H1 (cell line): ENCODE results near the gene ADAT3. TPM values are rescaled to one million over a fixed set of nuclear protein-coding genes. Genes with fewer than 3 reads are reported as not detected.

Experiments used
- CTCF ChIA-PET: fragments of 300-600 bp; sonication (Branson Sonifier 250); formaldehyde crosslinking; loops from one replicate; lab custom pipeline; 2021; ENCODE audit not compliant: partially characterized antibody; lab: Charles Lee
- POLR2A ChIA-PET: fragments of 300-600 bp; sonication (Branson Sonifier 250); formaldehyde crosslinking; loops from one replicate; lab custom pipeline; 2021; ENCODE audit warnings: inconsistent platforms; ENCODE audit not compliant: partially characterized antibody; lab: Charles Lee
- DNase-seq, 2 experiments: peaks; one replicate each; pipeline versions ENCODE4 v3.0.0 to v3.0.0-alpha.2; 2010 to 2022; ENCODE audit warnings: low spot score in 2 of 2, low read depth in 1 of 2, mixed read lengths in 1 of 2
- FAIRE-seq: peaks from 2 replicates; lab custom pipeline; 2011; peaks lifted over from hg19 to GRCh38; lab: Jason Lieb, UNC
- H2AFZ ChIP-seq: 2 replicates; pipeline ENCODE4 v1.8.1; 2012; ENCODE audit warnings: low read length, inconsistent platforms
- H2AK5ac ChIP-seq: 2 replicates; pipeline ENCODE4 v1.6.1; 2013; ENCODE audit warnings: low read depth, low read length
- H2BK120ac ChIP-seq: replicated peaks from 2 replicates; pipeline ENCODE3; 2013; ENCODE audit warnings: low read depth, low read length, inconsistent platforms
- H2BK12ac ChIP-seq: 2 replicates; pipeline ENCODE4 v1.6.1; 2013; ENCODE audit warnings: low read depth, low read length
- H2BK15ac ChIP-seq: 2 replicates; pipeline ENCODE4 v1.6.1; 2013; ENCODE audit warnings: low read length
- H2BK20ac ChIP-seq: 2 replicates; pipeline ENCODE4 v1.6.1; 2013; ENCODE audit warnings: low read length
- H2BK5ac ChIP-seq: 2 replicates; pipeline ENCODE4 v1.6.1; 2013; ENCODE audit warnings: low read depth, low read length
- H3K14ac ChIP-seq: 2 replicates; pipeline ENCODE4 v1.6.1; 2013; ENCODE audit warnings: inconsistent platforms; ENCODE audit not compliant: insufficient read length
- H3K18ac ChIP-seq: 2 replicates; pipeline ENCODE4 v1.6.1; 2013; ENCODE audit warnings: low read length; ENCODE audit errors: extremely low read depth
- H3K23ac ChIP-seq: 2 replicates; pipeline ENCODE4 v1.6.1; 2013; ENCODE audit warnings: inconsistent platforms; ENCODE audit not compliant: insufficient read length
- H3K23me2 ChIP-seq: 2 replicates; pipeline ENCODE4 v1.6.1; 2013; ENCODE audit warnings: low read depth, low read length
- H3K27ac ChIP-seq: 2 replicates; pipeline ENCODE4 v1.6.1; 2011; ENCODE audit warnings: low read depth, low read length, inconsistent platforms
- H3K27me3 ChIP-seq, 4 experiments: replicated peaks in 1 of 4; 1 replicate in 1 of 4; 2 replicates in 3 of 4; pipeline versions ENCODE4 v1.6.1 to v1.8.1; 2011 to 2013; ENCODE audit warnings: low read length in 3 of 4, mild to moderate bottlenecking in 3 of 4, inconsistent platforms in 2 of 4, mixed read lengths in 2 of 4, moderate library complexity in 1 of 4; ENCODE audit not compliant: control insufficient read depth in 3 of 4, insufficient read depth in 3 of 4; ENCODE audit errors: extremely low read depth in 1 of 4
- H3K36me3 ChIP-seq, 4 experiments: 2 replicates each; pipeline versions ENCODE4 v1.6.1 to v1.8.1; 2011 to 2013; ENCODE audit warnings: mild to moderate bottlenecking in 4 of 4, low read length in 3 of 4, moderate library complexity in 2 of 4, control low read depth in 1 of 4, inconsistent platforms in 1 of 4; ENCODE audit not compliant: insufficient read depth in 4 of 4, control insufficient read depth in 2 of 4
- H3K4ac ChIP-seq: replicated peaks from 2 replicates; pipeline ENCODE3; 2013; ENCODE audit warnings: low read length, low read depth, mixed read lengths, inconsistent platforms; ENCODE audit not compliant: insufficient read length
- H3K4me1 ChIP-seq, 4 experiments: replicated peaks in 1 of 4; 1 replicate in 1 of 4; 2 replicates in 3 of 4; pipeline versions ENCODE4 v1.6.1 to v1.8.1; 2011 to 2013; ENCODE audit warnings: low read length in 3 of 4, inconsistent platforms in 2 of 4, mixed read lengths in 1 of 4; ENCODE audit not compliant: insufficient read depth in 4 of 4, control insufficient read depth in 3 of 4
- H3K4me2 ChIP-seq, 2 experiments: 2 replicates each; pipeline versions ENCODE4 v1.6.1 to v1.8.1; 2011 to 2013; ENCODE audit warnings: low read depth in 2 of 2, low read length in 2 of 2, control low read depth in 1 of 2, inconsistent platforms in 1 of 2, mild to moderate bottlenecking in 1 of 2; ENCODE audit not compliant: insufficient read depth in 1 of 2
- H3K4me3 ChIP-seq, 4 experiments: fragments of 200-600, 300-600 bp in 1 of 4; sonication (generic), shearing (Covaris generic), sonication (Bioruptor Twin) in 1 of 4; 2 replicates each; pipeline versions ENCODE4 v1.5.1 to v1.8.1; 2011 to 2016; ENCODE audit warnings: low read length in 4 of 4, low read depth in 3 of 4, control low read depth in 2 of 4, inconsistent platforms in 2 of 4, mild to moderate bottlenecking in 2 of 4, mixed read lengths in 1 of 4, moderate library complexity in 1 of 4; ENCODE audit not compliant: insufficient read depth in 2 of 4; ENCODE audit errors: extremely low read depth in 1 of 4
- H3K56ac ChIP-seq: replicated peaks from 2 replicates; pipeline ENCODE3; 2013; ENCODE audit warnings: low read depth, mild to moderate bottlenecking, mixed read lengths, low read length, inconsistent platforms; ENCODE audit not compliant: insufficient read length
- H3K79me1 ChIP-seq: 2 replicates; pipeline ENCODE4 v1.6.1; 2013; ENCODE audit warnings: low read depth, low read length, control low read depth
- H3K79me2 ChIP-seq, 2 experiments: 2 replicates each; pipeline versions ENCODE4 v1.6.1 to v1.8.1; 2012 to 2013; ENCODE audit warnings: low read length in 2 of 2, mild to moderate bottlenecking in 2 of 2, inconsistent platforms in 1 of 2; ENCODE audit not compliant: insufficient read depth in 2 of 2, control insufficient read depth in 1 of 2
- H3K9ac ChIP-seq, 4 experiments: replicated peaks in 1 of 4; 1 replicate in 1 of 4; 2 replicates in 3 of 4; pipeline versions ENCODE4 v1.6.1 to v1.8.1; 2011 to 2013; ENCODE audit warnings: low read depth in 3 of 4, low read length in 3 of 4, control low read depth in 2 of 4, mild to moderate bottlenecking in 2 of 4, moderate library complexity in 2 of 4, inconsistent platforms in 1 of 4; ENCODE audit errors: extremely low read depth in 1 of 4
- H3K9me3 ChIP-seq, 2 experiments: 2 replicates each; pipeline versions ENCODE4 v1.6.1 to v1.8.1; 2012 to 2013; ENCODE audit warnings: mild to moderate bottlenecking in 2 of 2, moderate library complexity in 2 of 2, control low read depth in 1 of 2, inconsistent platforms in 1 of 2, low read depth in 1 of 2, low read length in 1 of 2, mixed read lengths in 1 of 2; ENCODE audit not compliant: insufficient read depth in 2 of 2
- H4K20me1 ChIP-seq, 2 experiments: replicated peaks in 1 of 2; 2 replicates each; pipeline versions ENCODE3 to v1.8.1; 2011 to 2013; ENCODE audit warnings: inconsistent platforms in 2 of 2, low read length in 2 of 2, mild to moderate bottlenecking in 1 of 2; ENCODE audit not compliant: insufficient read depth in 2 of 2, control insufficient read depth in 1 of 2
- H4K5ac ChIP-seq: 2 replicates; pipeline ENCODE4 v1.6.1; 2013; ENCODE audit warnings: low read length, low read depth, mixed read lengths, inconsistent platforms; ENCODE audit not compliant: insufficient read length
- H4K8ac ChIP-seq: 2 replicates; pipeline ENCODE4 v1.8.0; 2013; ENCODE audit warnings: mild to moderate bottlenecking, moderate library complexity, low read length, inconsistent platforms; ENCODE audit not compliant: insufficient read depth; ENCODE audit errors: extremely low read depth
- H4K91ac ChIP-seq: replicated peaks from 2 replicates; pipeline ENCODE3; 2013; ENCODE audit warnings: low read length, mixed read lengths, inconsistent platforms; ENCODE audit not compliant: insufficient read length
- CTBP2 ChIP-seq: IDR thresholded peaks from 2 replicates; pipeline ENCODE4 v1.7.0; 2011; ENCODE audit warnings: borderline replicate concordance, mild to moderate bottlenecking, moderate library complexity, mixed read lengths, low read length; ENCODE audit not compliant: insufficient read depth, insufficient read length
- POLR2AphosphoS5 ChIP-seq: IDR thresholded peaks from 2 replicates; pipeline ENCODE4 v1.6.1; 2011; ENCODE audit warnings: low read depth, low read length
- RFX5 ChIP-seq: IDR thresholded peaks from 2 replicates; pipeline ENCODE4 v1.6.1; 2011; ENCODE audit warnings: low read depth, low read length, improper control_type of control experiment, borderline replicate concordance
- SIRT6 ChIP-seq: IDR thresholded peaks from one replicate; pipeline ENCODE4 v1.7.1; 2012; ENCODE audit warnings: low read length, inconsistent platforms
- SUZ12 ChIP-seq: fragments of 200-600 bp; sonication (generic); IDR thresholded peaks from 2 replicates; pipeline ENCODE4 v1.6.1; 2012; ENCODE audit warnings: mild to moderate bottlenecking, inconsistent platforms, low read length, moderate library complexity, mixed read lengths
- WGBS, 2 experiments: shearing (Covaris generic) in 1 of 2; methylation state at CpG; one replicate each; pipeline versions ENCODE4 v1.1.6 to v1.1.7; 2013 to 2015; ENCODE audit warnings: low lambda C conversion rate in 2 of 2, mixed read lengths in 2 of 2, inconsistent platforms in 1 of 2, low coverage in 1 of 2, missing lambda C conversion rate in 1 of 2; ENCODE audit not compliant: insufficient replicate concordance in 2 of 2, insufficient coverage in 1 of 2, insufficient read length in 1 of 2; ENCODE audit errors: extremely low coverage in 1 of 2, missing lambda C conversion rate in 1 of 2; 5-methylcytosine and 5-hydroxymethylcytosine counted together
- polyA plus RNA-seq, 7 experiments: library from polyadenylated mRNA; depleted of rRNA in 3 of 7; stranded (reverse) in 5 of 7; unstranded in 2 of 7; fragments of >200 nt in 5 of 7; fragments of 200-250 nt in 2 of 7; gene quantifications; 1 replicate in 5 of 7; 2 replicates in 1 of 7; 4 replicates in 1 of 7; pipeline versions ENCODE4 v1.2.1 to v1.2.3, GENCODE V29; 2011 to 2013; ENCODE audit warnings: missing spikeins in 2 of 7, mixed read lengths in 2 of 7
- total RNA-seq: library from RNA; stranded (reverse); fragmentation: NEBNext Ultra II Directional; extraction: Animal tissue kit (Norgen Biotek cat#: 25700); gene quantifications from 2 replicates; pipeline ENCODE4 v1.2.1, GENCODE V29; 2021
- TF ChIP-seq, protein P1 (sequence below): IDR thresholded peaks from 2 replicates; pipeline ENCODE4 v1.6.1; 2011; ENCODE audit warnings: low read depth, mild to moderate bottlenecking, low read length; ENCODE audit not compliant: insufficient read depth
- TF ChIP-seq, protein P2 (sequence below), 3 experiments: IDR thresholded peaks; 1 replicate in 2 of 3; 2 replicates in 1 of 3; pipeline versions ENCODE4 v1.5.1 to v1.6.1; 2011; ENCODE audit warnings: low read length in 3 of 3, mild to moderate bottlenecking in 3 of 3, inconsistent platforms in 2 of 3, low read depth in 1 of 3, moderate library complexity in 1 of 3; ENCODE audit not compliant: insufficient read depth in 1 of 3; ENCODE audit errors: control extremely low read depth in 1 of 3

Gene ADAT3
- total and polyA plus RNA-seq, 2 of the 8 experiments (the other 6 are each of a cell fraction or from before 2014, with no cell fraction given): 5.4 to 10.8 TPM

DNA sequence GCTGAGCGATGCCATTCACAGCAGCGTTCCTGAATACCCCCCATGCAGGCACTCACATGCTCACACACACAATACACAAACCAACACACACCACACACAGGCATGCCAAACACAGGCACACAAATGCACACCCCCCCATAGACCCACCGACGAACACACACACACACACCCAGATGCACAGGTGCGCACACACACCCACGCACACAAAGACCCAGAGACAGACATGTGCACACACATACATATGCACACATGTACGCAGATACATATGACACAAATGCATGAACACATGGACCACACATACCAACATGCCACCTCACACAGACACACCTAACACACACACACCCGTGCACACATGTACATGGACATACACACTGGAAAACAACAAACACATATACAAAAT is 28.7 kb downstream of the ADAT3 start:
- Histone ChIP-seq H3K9me3 (peaks cover 3 to 9% of the 10 kb centered on the region in 2 experiments; a peak in 2 of 4 replicates), H3K14ac (no peak overlapping the region), H3K4me3 (no peak overlapping the region), H3K56ac (no peak overlapping the region), H4K91ac (no peak overlapping the region), H2AFZ (no peak overlapping the region), H3K4ac (no peak overlapping the region), H4K8ac (no peak overlapping the region), H2BK12ac (peak overlapping the region; percentile 39; the same call in 1 of the 2 replicates), H2AK5ac (no peak overlapping the region), H3K23ac (no peak overlapping the region), H3K23me2 (peaks cover 6% of the 10 kb centered on the region; the same call in 1 of the 2 replicates), H3K79me1 (no peaks in the 10 kb centered on the region), H2BK20ac (no peak overlapping the region), H3K18ac (no peak overlapping the region), H2BK120ac (no peak overlapping the region), H3K4me1 (peaks cover 0 to 6% (median 4%) of the 10 kb centered on the region in 4 experiments; a peak in 4 of 7 replicates), H2BK5ac (no peak overlapping the region), H3K4me2 (no peak overlapping the region), H4K5ac (no peak overlapping the region), H3K27ac (no peak overlapping the region), H3K27me3 (no peaks in the 10 kb centered on the region), H4K20me1 (no peaks in the 10 kb centered on the region), H3K79me2 (no peaks in the 10 kb centered on the region), H2BK15ac (peak overlapping the region; percentile 40; the same call in 1 of the 2 replicates), H3K36me3 (no peaks in the 10 kb centered on the region), H3K9ac (no peak overlapping the region)
- FAIRE-seq (no peak), DNase-seq (no peak)
- POLR2A ChIA-PET: interaction anchor here (0.7 to 1.2 kb wide), 2 partner anchors 32 to 117 kb away, joined by 3 to 5 read pairs; partner anchors contain the start of gene MKNK2
- CTCF ChIA-PET: interaction anchor here (0.9 to 3.0 kb wide), 2 partner anchors 24 to 36 kb away, joined by 3 to 16 read pairs; no protein-coding TSS in a partner anchor
- 89% methylated on average over 8 of the region's 8 CpGs; no CpG with 5 or more reads in 1 of the 2 experiments for WGBS, 2 experiments
- TF ChIP-seq, protein P1, sequence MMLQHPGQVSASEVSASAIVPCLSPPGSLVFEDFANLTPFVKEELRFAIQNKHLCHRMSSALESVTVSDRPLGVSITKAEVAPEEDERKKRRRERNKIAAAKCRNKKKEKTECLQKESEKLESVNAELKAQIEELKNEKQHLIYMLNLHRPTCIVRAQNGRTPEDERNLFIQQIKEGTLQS: no peak
- TF ChIP-seq RFX5: no peak
- TF ChIP-seq SUZ12: no peak
- TF ChIP-seq POLR2AphosphoS5: no peak
- TF ChIP-seq, protein P2, sequence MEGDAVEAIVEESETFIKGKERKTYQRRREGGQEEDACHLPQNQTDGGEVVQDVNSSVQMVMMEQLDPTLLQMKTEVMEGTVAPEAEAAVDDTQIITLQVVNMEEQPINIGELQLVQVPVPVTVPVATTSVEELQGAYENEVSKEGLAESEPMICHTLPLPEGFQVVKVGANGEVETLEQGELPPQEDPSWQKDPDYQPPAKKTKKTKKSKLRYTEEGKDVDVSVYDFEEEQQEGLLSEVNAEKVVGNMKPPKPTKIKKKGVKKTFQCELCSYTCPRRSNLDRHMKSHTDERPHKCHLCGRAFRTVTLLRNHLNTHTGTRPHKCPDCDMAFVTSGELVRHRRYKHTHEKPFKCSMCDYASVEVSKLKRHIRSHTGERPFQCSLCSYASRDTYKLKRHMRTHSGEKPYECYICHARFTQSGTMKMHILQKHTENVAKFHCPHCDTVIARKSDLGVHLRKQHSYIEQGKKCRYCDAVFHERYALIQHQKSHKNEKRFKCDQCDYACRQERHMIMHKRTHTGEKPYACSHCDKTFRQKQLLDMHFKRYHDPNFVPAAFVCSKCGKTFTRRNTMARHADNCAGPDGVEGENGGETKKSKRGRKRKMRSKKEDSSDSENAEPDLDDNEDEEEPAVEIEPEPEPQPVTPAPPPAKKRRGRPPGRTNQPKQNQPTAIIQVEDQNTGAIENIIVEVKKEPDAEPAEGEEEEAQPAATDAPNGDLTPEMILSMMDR (IDR thresholded peaks at IDR 0.05; ENCODE audit: control extremely low read depth in 1 of 3, insufficient read depth in 1 of 3, low read depth in 1 of 3, low read length in 3 of 3): no peak
- TF ChIP-seq CTBP2: no peak
- no peak for TF ChIP-seq SIRT6
